HFF-Myc (cell line): ENCODE measurements around the gene DDX39B.

ENCODE experiments used
- DNase-seq: peaks from one replicate; pipeline ENCODE4 v3.0.0-alpha.2; 2011; ENCODE audit warnings: low read depth; ENCODE audit errors: extremely low read depth
- H3K4me3 ChIP-seq: replicated peaks from 2 replicates; pipeline ENCODE4 v1.5.1; 2011; ENCODE audit warnings: low read depth, mild to moderate bottlenecking, control low read depth, low read length
- TF ChIP-seq, protein P1 (sequence below): IDR thresholded peaks from 2 replicates; pipeline ENCODE4 v1.5.1; 2012; ENCODE audit warnings: mild to moderate bottlenecking, low read depth, low read length, control low read depth; ENCODE audit errors: missing control alignments

The DDX39B gene

DNA sequence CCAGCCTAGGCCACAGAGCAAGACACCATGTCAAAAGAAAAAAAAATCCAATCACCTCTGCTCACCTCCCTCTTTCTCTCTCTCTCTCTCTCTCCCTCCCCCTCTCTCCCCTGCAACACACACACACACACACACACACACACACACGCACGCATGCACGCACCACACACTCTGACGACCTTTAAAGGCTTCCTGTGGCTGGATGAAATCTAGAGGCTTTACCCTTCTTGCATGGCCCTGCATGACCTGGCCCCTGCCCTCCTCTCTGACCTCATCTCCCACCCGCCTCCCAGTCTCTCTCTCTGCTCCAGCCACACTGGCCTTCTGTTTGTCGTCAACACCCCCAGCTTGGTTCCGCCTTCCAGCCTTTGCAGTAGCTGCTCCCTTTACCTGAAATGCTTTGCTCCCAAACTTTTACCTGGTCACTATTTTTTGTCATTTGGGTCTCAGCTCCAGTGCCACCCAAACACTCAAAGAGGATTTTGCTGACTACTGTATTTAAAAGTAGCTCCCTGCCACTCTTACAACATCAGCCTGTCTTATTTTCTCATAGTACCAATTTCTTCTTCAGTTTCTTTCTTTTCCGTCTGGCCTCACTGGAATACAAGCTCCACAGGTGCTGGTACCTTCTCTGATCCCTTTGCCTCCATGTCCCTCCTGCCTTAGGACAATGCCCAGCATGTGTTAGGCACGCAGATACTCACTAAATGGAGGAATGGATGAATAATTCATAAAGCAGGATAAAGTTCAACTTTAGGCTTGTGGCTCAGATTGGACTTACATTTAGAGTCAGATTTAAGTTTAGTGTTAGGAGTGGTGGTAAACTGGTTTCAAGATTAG is 25.9 kb upstream of the DDX39B start:
- H3K4me3 ChIP-seq = no peak overlapping the region
- TF ChIP-seq, protein P1, sequence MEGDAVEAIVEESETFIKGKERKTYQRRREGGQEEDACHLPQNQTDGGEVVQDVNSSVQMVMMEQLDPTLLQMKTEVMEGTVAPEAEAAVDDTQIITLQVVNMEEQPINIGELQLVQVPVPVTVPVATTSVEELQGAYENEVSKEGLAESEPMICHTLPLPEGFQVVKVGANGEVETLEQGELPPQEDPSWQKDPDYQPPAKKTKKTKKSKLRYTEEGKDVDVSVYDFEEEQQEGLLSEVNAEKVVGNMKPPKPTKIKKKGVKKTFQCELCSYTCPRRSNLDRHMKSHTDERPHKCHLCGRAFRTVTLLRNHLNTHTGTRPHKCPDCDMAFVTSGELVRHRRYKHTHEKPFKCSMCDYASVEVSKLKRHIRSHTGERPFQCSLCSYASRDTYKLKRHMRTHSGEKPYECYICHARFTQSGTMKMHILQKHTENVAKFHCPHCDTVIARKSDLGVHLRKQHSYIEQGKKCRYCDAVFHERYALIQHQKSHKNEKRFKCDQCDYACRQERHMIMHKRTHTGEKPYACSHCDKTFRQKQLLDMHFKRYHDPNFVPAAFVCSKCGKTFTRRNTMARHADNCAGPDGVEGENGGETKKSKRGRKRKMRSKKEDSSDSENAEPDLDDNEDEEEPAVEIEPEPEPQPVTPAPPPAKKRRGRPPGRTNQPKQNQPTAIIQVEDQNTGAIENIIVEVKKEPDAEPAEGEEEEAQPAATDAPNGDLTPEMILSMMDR = no peak
- DNase-seq = no peak

DNA sequence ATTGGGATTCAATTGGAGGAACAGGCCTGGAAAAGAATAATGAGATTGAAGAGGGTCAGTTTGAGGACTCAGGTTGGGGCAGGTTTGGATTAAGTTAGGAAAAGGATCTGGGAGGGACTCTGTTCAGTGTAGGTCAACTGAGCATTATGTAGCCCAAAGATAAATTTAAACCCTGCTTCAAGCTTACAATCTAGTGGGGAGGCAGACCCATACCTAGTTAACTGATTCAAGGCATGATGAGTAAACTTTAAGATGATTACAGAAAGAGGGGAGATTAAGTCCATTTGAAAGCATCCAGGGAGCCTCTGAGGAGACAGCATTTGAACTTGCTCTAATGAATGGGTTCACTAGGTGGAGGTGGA is 18.9 kb upstream of the DDX39B start:
- TF ChIP-seq, protein P1 = no peak
- no peak for DNase-seq
- no peak overlapping the region for H3K4me3 ChIP-seq

DNA sequence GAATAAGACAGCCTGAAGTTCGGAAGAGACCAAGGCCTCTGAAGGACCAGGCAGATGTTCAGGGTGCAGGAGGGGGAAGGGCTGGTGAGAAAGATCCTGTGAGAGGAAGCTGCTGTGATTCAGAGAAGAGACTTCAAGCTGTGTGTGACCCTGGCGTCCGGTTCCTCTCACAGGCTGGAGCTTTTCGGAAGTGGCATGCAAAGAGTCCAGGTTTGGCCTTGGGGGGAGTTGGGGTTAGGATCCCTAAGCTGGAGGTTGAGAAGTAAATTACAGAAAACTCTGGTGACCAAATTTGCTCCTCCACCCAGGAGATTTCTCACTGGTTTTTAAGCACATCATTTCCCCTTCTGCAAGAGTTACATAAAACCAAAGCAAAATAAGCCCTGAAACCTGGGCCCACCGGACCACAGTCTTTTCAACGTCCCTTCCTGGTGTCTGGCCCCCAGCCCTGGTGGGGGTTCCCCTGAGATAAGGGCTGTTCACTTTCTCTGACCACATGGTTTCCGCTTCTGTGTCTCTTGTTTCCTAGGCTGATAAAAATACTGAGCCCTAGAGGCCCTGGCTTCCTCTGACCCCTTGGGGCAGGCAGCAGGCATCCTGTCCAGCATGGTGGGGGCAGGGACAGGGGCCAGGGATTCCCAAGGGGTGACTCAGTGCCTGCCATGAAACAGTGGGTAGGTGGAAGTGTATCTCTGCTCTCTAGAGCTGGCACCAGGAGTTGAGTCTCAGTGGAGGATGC is 18.3 kb upstream of the DDX39B start:
- TF ChIP-seq, protein P1 = no peak
- H3K4me3 ChIP-seq = no peak overlapping the region
- no peak for DNase-seq

GRCh38 chr6:31559606-31559957 is 17.8 kb upstream of the DDX39B start:
- TF ChIP-seq, protein P1 = no peak
- no peak overlapping the region for H3K4me3 ChIP-seq
- DNase-seq = no peak

DNA sequence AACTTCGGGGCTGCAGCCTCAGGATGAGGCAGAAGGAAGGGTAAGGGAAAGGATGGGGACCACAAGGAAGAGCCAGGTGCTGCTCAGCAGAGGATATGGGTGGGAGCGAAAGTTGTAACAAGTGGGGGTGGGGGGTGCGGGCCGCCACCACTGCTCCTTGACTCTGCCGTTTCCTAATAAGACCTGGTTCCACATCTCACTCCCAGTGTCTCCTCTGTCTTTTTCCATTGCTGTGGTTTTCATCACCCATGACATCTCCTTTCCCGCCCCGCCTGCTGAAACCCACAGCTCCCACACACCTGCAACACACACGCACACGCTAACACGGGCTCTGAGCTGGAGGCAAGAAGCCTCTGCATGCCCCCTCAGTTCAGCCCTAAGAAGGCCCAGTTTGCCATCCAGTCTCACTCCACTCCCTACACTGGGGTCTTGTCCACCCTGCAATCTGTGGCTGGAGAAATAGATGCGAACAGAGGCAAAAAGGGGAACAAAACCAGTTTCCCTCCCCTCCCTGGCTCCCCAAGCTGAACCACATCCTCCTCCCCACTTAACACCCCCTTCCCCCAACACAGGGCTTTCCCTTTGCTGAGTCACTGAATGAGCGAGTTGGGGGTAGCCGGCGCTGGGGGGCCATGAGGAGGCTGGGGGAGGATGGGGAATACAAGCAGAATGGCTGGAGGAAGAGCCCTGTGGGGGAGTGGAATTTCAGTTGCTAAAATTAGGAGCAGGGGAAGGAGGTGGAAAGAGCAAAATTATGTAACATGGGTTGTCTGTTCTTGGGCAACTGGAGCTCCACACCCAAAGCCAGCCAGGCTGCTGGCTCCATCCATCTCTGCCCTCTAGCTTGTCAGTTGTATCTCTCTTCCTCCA is 17.1 kb upstream of the DDX39B start:
- TF ChIP-seq, protein P1 = no peak
- DNase-seq = no peak
- H3K4me3 ChIP-seq = no peak overlapping the region

DNA sequence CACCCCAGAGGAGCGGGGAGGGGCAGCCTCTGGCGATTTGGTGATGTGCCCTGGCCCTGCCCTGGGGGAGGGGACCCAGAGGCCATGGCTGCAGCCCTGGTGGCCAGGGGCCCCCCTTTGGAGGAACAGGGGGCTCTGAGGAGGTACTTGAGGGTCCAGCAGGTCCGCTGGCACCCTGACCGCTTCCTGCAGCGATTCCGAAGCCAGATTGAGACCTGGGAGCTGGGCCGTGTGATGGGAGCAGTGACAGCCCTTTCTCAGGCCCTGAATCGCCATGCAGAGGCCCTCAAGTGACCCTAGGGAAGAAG is 16.5 kb upstream of the DDX39B start:
- no peak overlapping the region for H3K4me3 ChIP-seq
- DNase-seq = no peak
- TF ChIP-seq, protein P1 = no peak
